ENCODE results near the gene SLC25A10. TPM values are rescaled to one million over a fixed set of nuclear protein-coding genes. Genes with fewer than 3 reads are reported as not detected.
"Not testable (repeated sequence)": the region's sequence is repeated elsewhere in the genome, so short reads cannot be mapped to it uniquely, and the experiment has no call there.

Gene SLC25A10
- polyA plus RNA-seq, 3 donors = 1.8 to 2.3 (median 1.9) TPM

GRCh38 chr17:81673561-81674258 is 38.4 kb upstream of the SLC25A10 start:
- H3K36me3 Mint-ChIP-seq = peaks cover 37 to 67% of the 10 kb centered on the region in 2 donors
- Histone ChIP-seq H3K9me3 (replicated peaks in 1 of 2; ENCODE audit: control insufficient read depth in 1 of 2, insufficient read depth in 1 of 2, low read length in 2 of 2) (no peaks in the 10 kb centered on the region), H3K27me3 (ENCODE audit: control insufficient read depth in 2 of 2, insufficient read depth in 2 of 2, low read length in 2 of 2) (no peaks in the 10 kb centered on the region), H3K79me2 (ENCODE audit: insufficient read depth, low read length) (peaks cover 15% of the 10 kb centered on the region), H2AFZ (ENCODE audit: insufficient read depth, low read depth, low read length, poor library complexity, severe bottlenecking) (no peak overlapping the region), H3K4me1 (ENCODE audit: control insufficient read depth in 1 of 2, insufficient read depth in 2 of 2, low read length in 2 of 2) (no peaks in the 10 kb centered on the region), H3K4me3 (replicated peaks in 1 of 3; ENCODE audit: low read depth in 2 of 3, low read length in 3 of 3) (no peak overlapping the region), H3K9ac (ENCODE audit: insufficient read depth, low read length, poor library complexity, severe bottlenecking) (no peak overlapping the region), H4K20me1 (ENCODE audit: insufficient read depth, low read length) (peaks cover 5% of the 10 kb centered on the region), H3K4me2 (replicated peaks; ENCODE audit: extremely low read depth, low read length, poor library complexity, severe bottlenecking) (no peak overlapping the region), H3K27ac (ENCODE audit: low read depth in 1 of 2, low read length in 2 of 2) (no peak overlapping the region), H3K36me3 (replicated peaks in 1 of 2; ENCODE audit: control insufficient read depth in 1 of 2, insufficient read depth in 2 of 2, low read length in 2 of 2) (peaks cover 43 to 63% of the 10 kb centered on the region in 2 donors)
- intact Hi-C loops (cut with micrococcal nuclease) = no loop called here
- no peak for DNase-seq
- no peaks in the 10 kb centered on the region for H3K4me1 Mint-ChIP-seq
- peaks cover 0 to 3% (median 0%) of the 10 kb centered on the region in 7 donors for H3K9me3 Mint-ChIP-seq
- no peak for TF ChIP-seq CTCF (IDR thresholded peaks at IDR 0.05)
- H3K4me3 Mint-ChIP-seq = no peak overlapping the region
- WGBS (ENCODE audit: insufficient coverage) = 90% methylated on average over 13 of the region's 18 CpGs
- H3K27ac Mint-ChIP-seq = peak overlapping the region in 2 of 7 donors; percentile 20 to 46
- H3K27me3 Mint-ChIP-seq (ENCODE audit: low read depth in 3 of 3) = no peaks in the 10 kb centered on the region

- H3K79me2 ChIP-seq (ENCODE audit: insufficient read depth, low read length); H3K4me3 ChIP-seq (replicated peaks in 1 of 3; ENCODE audit: low read depth in 2 of 3, low read length in 3 of 3); H3K9me3 ChIP-seq (replicated peaks in 1 of 2; ENCODE audit: control insufficient read depth in 1 of 2, insufficient read depth in 1 of 2, low read length in 2 of 2); H3K4me2 ChIP-seq (replicated peaks; ENCODE audit: extremely low read depth, low read length, poor library complexity, severe bottlenecking); H3K4me1 ChIP-seq (ENCODE audit: control insufficient read depth in 1 of 2, insufficient read depth in 2 of 2, low read length in 2 of 2); H4K20me1 ChIP-seq (ENCODE audit: insufficient read depth, low read length); H3K9me3 Mint-ChIP-seq; H3K27me3 Mint-ChIP-seq (ENCODE audit: low read depth in 3 of 3); H3K27me3 ChIP-seq (ENCODE audit: control insufficient read depth in 2 of 2, insufficient read depth in 2 of 2, low read length in 2 of 2); H2AFZ ChIP-seq (ENCODE audit: insufficient read depth, low read depth, low read length, poor library complexity, severe bottlenecking); H3K9ac ChIP-seq (ENCODE audit: insufficient read depth, low read length, poor library complexity, severe bottlenecking); H3K27ac ChIP-seq (ENCODE audit: low read depth in 1 of 2, low read length in 2 of 2); H3K4me1 Mint-ChIP-seq; intact Hi-C loops (cut with micrococcal nuclease); H3K4me3 Mint-ChIP-seq: not testable (repeated sequence)
- peaks cover 37 to 49% of the 10 kb centered on the region in 2 donors for H3K36me3 ChIP-seq (replicated peaks in 1 of 2; ENCODE audit: control insufficient read depth in 1 of 2, insufficient read depth in 2 of 2, low read length in 2 of 2)
- peak; percentile 82 for TF ChIP-seq CTCF (IDR thresholded peaks at IDR 0.05)
- peak in 1 of 3 donors; percentile 7 for DNase-seq
- Mint-ChIP-seq H3K27ac (peak overlapping the region in 1 of 7 donors; percentile 55), H3K36me3 (peaks cover 27 to 50% of the 10 kb centered on the region in 2 donors)
- 67% methylated on average over 3 of the region's 18 CpGs for WGBS (ENCODE audit: insufficient coverage)
Measured at GRCh38 chr17:81675515-81676221, 36.4 kb upstream of the SLC25A10 start.

All from CD14-positive monocyte (primary cell).